Gastroesophageal sphincter (tissue), 3 donors: ENCODE data around the gene WDR54.

ENCODE experiments used
- EP300 ChIP-seq: sonication (generic); formaldehyde crosslinking; IDR thresholded peaks from one replicate; pipeline ENCODE4 v1.6.1; 2017; ENCODE audit warnings: antibody characterized with exemption, mild to moderate bottlenecking
- POLR2A ChIP-seq, 2 donors: fragments of 450-650 bp; IDR thresholded peaks; one replicate each; pipeline ENCODE4 v1.6.1; 2017; ENCODE audit warnings: antibody characterized with exemption in 2 of 2, mild to moderate bottlenecking in 2 of 2, moderate library complexity in 1 of 2
- TF ChIP-seq, protein P1 (sequence below), 4 experiments: fragments of 200-600 bp in 2 of 4; fragments of 450-650 bp in 2 of 4; sonication (generic) in 1 of 4; IDR thresholded peaks; one replicate each; pipeline ENCODE4 v1.5.1; 2017 to 2019; ENCODE audit warnings: antibody characterized with exemption in 4 of 4, mild to moderate bottlenecking in 2 of 4, moderate library complexity in 2 of 4

DNA sequence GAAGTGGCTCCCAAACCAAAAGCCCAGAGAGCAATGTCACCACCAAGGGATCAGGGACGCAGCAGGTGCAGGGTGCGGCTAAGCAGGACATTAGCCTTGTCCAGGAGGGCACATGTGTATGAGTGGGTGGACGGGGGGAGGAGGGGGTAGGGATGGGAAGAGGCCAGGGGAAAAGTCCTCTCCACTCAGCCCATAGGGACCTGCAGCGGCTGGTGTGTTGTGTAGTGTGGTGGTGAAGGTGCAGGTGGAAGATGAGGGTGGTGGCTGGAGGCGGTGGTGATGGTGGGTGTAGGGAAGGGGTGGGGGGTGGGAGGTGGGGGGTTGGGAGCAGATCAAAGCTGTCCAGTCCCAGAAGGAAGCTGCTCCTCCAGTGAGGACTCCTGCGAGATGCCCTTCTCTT is 3.8 kb upstream of the WDR54 start:
- TF ChIP-seq, protein P1, sequence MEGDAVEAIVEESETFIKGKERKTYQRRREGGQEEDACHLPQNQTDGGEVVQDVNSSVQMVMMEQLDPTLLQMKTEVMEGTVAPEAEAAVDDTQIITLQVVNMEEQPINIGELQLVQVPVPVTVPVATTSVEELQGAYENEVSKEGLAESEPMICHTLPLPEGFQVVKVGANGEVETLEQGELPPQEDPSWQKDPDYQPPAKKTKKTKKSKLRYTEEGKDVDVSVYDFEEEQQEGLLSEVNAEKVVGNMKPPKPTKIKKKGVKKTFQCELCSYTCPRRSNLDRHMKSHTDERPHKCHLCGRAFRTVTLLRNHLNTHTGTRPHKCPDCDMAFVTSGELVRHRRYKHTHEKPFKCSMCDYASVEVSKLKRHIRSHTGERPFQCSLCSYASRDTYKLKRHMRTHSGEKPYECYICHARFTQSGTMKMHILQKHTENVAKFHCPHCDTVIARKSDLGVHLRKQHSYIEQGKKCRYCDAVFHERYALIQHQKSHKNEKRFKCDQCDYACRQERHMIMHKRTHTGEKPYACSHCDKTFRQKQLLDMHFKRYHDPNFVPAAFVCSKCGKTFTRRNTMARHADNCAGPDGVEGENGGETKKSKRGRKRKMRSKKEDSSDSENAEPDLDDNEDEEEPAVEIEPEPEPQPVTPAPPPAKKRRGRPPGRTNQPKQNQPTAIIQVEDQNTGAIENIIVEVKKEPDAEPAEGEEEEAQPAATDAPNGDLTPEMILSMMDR (IDR thresholded peaks at IDR 0.05): no peak
- TF ChIP-seq POLR2A (IDR thresholded peaks at IDR 0.05) (no peak), EP300 (no peak)
